Muscle of arm (tissue), 12 donors: ENCODE data around the gene PLTP. TPM values are rescaled to one million over a fixed set of nuclear protein-coding genes. Genes with fewer than 3 reads are reported as not detected.
A peak's percentile ranks its signal among the peaks of the same experiment; 100 is the strongest.
"Not testable (repeated sequence)": the region's sequence is repeated elsewhere in the genome, so short reads cannot be mapped to it uniquely, and the experiment has no call there.

Experiments
- DNase-seq: peaks from one replicate; pipeline ENCODE4 v3.0.0-alpha.2; 2013
- polyA plus RNA-seq, 12 donors: library from polyadenylated mRNA; unstranded; fragments of 120-200 nt; gene quantifications; one replicate each; pipeline ENCODE4 v1.2.1, GENCODE V29; 2013; ENCODE audit not compliant: insufficient read length in 12 of 12

Gene PLTP
- polyA plus RNA-seq, 12 donors, result 13.1 to 54.0 (median 21.1) TPM; not detected in 1

- DNase-seq, result peak; percentile 31
Measured at GRCh38 chr20:45878076-45878761, 33.7 kb downstream of the PLTP start.

GRCh38 chr20:45874576-45874975 is 37.4 kb downstream of the PLTP start:
- no peak for DNase-seq

GRCh38 chr20:45874104-45874481 is 37.9 kb downstream of the PLTP start:
- DNase-seq, result not testable (repeated sequence)

- DNase-seq, result no peak
Measured at GRCh38 chr20:45873409-45874103, 38.4 kb downstream of the PLTP start.

- DNase-seq, result no peak
Measured at GRCh38 chr20:45872626-45873025, 39.3 kb downstream of the PLTP start.

GRCh38 chr20:45867819-45868176 is 44.2 kb downstream of the PLTP start:
- no peak for DNase-seq

GRCh38 chr20:45867136-45867818 is 44.7 kb downstream of the PLTP start:
- DNase-seq, result no peak

- no peak for DNase-seq
Measured at GRCh38 chr20:45866454-45866853, 45.5 kb downstream of the PLTP start.

- DNase-seq, result no peak
Measured at GRCh38 chr20:45863543-45864470, 48.1 kb downstream of the PLTP start.

- no peak for DNase-seq
Measured at GRCh38 chr20:45861221-45862075, 50.5 kb downstream of the PLTP start.

- no peak for DNase-seq
Measured at GRCh38 chr20:45860560-45861220, 51.3 kb downstream of the PLTP start.

- no peak for DNase-seq
Measured at GRCh38 chr20:45859916-45860315, 52.0 kb downstream of the PLTP start.

- no peak for DNase-seq
Measured at GRCh38 chr20:45857882-45858216, 54.1 kb downstream of the PLTP start.

GRCh38 chr20:45857114-45857881 is 54.7 kb downstream of the PLTP start, which contains the start of the genes ACOT8 and ZSWIM3:
Gene ACOT8, minus strand, starts transcription at chr20:45857392. Its CDS starts 77 bp downstream, at chr20:45857315.
Gene ZSWIM3, plus strand, starts transcription at chr20:45857614. Its CDS starts 212 bp downstream, at chr20:45857826.
- peak; percentile 100 for DNase-seq

GRCh38 chr20:45853484-45853883 is 58.5 kb downstream of the PLTP start:
- no peak for DNase-seq

- no peak for DNase-seq
Measured at GRCh38 chr20:45852326-45852725, 59.6 kb downstream of the PLTP start.

GRCh38 chr20:45851501-45851900 is 60.5 kb downstream of the PLTP start:
- DNase-seq, result no peak

GRCh38 chr20:45850926-45851325 is 61.0 kb downstream of the PLTP start:
- DNase-seq, result no peak

- no peak for DNase-seq
Measured at GRCh38 chr20:45850238-45850637, 61.7 kb downstream of the PLTP start.
